ENCODE measurements around the gene ATXN1. TPM values are rescaled to one million over a fixed set of nuclear protein-coding genes. Genes with fewer than 3 reads are reported as not detected.
A peak's percentile ranks its signal among the peaks of the same experiment; 100 is the strongest.

ATXN1 gene
- total RNA-seq, 4 donors from 2014 or later: 24.9 to 48.0 (median 36.8) TPM

DNA sequence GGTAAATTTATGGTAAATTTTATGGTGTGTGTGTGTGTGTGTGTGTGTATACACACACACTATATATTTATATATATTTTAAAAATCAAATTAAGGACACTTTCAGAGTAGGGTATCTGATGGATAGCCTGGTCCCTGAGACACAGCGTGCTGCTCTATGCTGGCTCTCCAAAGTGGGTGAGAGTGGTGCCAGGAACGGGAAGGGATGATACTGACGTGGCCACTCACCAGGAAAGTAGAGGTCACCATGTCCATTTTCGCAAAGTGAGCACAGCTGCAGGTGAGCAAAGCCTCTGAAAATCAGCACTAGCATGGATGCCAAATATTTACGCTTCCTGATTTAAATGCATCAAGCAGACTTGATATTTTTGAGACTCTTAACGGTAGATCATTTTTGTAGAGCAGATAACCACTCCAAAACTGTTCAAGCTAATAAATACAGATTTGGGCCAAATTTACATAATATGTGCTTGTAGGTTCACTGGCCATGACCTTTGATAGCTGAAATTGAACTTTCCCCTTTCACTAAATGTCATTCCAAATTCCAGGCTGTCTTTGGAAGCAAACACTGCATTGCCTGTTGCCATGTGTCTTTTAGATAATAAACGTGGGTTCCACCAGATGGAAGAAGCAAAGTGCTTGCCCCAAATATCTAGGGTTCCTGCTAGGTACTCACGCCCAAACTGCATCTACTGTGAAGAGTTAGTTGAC lies 116.6 kb downstream of the ATXN1 start:
- Histone ChIP-seq H3K27ac (no peak overlapping the region), H3K9me3 (peaks cover 0 to 7% (median 2%) of the 10 kb centered on the region in 4 donors), H3K4me1 (peaks cover 0 to 6% (median 0%) of the 10 kb centered on the region in 4 donors), H3K4me3 (no peak overlapping the region), H3K36me3 (peaks cover 0 to 24% (median 0%) of the 10 kb centered on the region in 3 donors), H3K27me3 (no peaks in the 10 kb centered on the region)
- DNase-seq (ENCODE audit: low spot score in 2 of 2): no peak
- WGBS, 2 donors: 74 to 79% methylated on average over 8 of the region's 8 CpGs
- no peak for TF ChIP-seq EP300 (IDR thresholded peaks at IDR 0.05)
- no peak for TF ChIP-seq POLR2A (IDR thresholded peaks at IDR 0.05)
- TF ChIP-seq, protein P1, sequence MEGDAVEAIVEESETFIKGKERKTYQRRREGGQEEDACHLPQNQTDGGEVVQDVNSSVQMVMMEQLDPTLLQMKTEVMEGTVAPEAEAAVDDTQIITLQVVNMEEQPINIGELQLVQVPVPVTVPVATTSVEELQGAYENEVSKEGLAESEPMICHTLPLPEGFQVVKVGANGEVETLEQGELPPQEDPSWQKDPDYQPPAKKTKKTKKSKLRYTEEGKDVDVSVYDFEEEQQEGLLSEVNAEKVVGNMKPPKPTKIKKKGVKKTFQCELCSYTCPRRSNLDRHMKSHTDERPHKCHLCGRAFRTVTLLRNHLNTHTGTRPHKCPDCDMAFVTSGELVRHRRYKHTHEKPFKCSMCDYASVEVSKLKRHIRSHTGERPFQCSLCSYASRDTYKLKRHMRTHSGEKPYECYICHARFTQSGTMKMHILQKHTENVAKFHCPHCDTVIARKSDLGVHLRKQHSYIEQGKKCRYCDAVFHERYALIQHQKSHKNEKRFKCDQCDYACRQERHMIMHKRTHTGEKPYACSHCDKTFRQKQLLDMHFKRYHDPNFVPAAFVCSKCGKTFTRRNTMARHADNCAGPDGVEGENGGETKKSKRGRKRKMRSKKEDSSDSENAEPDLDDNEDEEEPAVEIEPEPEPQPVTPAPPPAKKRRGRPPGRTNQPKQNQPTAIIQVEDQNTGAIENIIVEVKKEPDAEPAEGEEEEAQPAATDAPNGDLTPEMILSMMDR (IDR thresholded peaks at IDR 0.05): no peak

DNA sequence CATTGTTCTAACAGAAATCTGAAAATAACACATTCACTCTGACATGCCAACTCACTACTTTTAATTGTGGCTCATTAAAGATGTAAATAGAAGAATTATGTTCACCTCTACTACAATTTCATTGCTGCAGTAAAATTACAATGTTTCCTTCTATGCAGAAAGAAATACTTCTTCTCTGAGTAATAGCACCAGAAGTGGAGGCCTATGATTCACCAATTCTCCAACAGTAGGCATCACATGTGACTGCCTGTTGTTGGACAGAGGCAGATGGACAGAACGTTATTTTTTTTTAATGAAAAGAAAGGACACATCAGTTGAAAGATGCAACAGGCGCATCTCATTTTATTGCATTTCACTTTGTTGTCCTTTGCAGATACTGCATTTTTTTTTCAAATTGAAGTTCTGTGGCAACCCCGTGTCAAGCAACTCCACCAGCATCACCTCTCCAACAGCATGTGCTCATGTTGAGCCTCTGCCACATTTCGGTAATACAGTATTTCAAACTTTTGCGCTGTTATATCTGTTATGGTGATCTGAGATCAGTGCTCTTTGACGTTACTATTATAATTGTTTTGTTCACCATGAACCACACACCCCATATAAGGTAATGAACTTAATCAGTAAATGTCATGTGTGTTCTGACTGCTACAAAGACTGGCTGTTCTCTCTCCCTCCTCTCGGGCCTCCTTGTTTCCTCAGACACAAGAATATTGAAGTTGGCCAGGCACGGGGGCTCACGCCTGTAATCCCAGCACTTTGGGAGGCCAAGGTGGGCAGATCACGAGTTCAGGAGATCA lies 121.4 kb downstream of the ATXN1 start:
- WGBS, 2 donors: 73 to 78% methylated on average over 10 of the region's 10 CpGs
- Histone ChIP-seq H3K4me1 (peaks cover 0 to 14% (median 2%) of the 10 kb centered on the region in 4 donors), H3K27me3 (no peaks in the 10 kb centered on the region), H3K9me3 (peaks cover 0 to 11% (median 2%) of the 10 kb centered on the region in 4 donors), H3K36me3 (peaks cover 0 to 33% (median 0%) of the 10 kb centered on the region in 3 donors), H3K27ac (peak overlapping the region in 1 of 4 donors; percentile 19), H3K4me3 (no peak overlapping the region)
- DNase-seq (ENCODE audit: low spot score in 2 of 2): no peak
- TF ChIP-seq, protein P1 (IDR thresholded peaks at IDR 0.05): no peak

DNA sequence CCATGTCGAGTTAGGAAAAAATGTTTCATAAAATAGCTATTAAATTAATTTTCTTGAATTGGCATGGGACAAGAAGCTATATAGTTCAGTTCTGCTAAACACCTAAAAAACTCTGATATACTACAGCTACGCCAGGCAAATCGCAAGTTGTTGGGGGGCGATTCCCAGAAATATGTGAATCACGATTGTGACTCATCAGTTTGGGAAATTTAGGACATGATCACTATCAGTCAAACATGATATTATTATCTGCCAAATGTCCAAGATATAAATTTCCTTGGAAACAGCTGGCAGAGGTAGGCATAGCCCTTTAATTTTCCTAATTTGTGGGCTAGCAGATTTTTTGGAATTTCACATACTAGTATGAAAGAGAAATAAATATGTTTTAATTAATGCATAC lies 123.6 kb downstream of the ATXN1 start:
- Histone ChIP-seq H3K4me3 (no peak overlapping the region), H3K9me3 (peaks cover 0 to 11% (median 2%) of the 10 kb centered on the region in 4 donors), H3K4me1 (peaks cover 0 to 16% (median 2%) of the 10 kb centered on the region in 4 donors), H3K27ac (no peak overlapping the region), H3K27me3 (no peaks in the 10 kb centered on the region), H3K36me3 (peaks cover 0 to 26% (median 0%) of the 10 kb centered on the region in 3 donors)
- 57 to 97% methylated on average over 5 of the region's 5 CpGs for WGBS, 2 donors
- DNase-seq (ENCODE audit: low spot score in 2 of 2): no peak
- TF ChIP-seq POLR2A (IDR thresholded peaks at IDR 0.05): no peak
- TF ChIP-seq, protein P1 (IDR thresholded peaks at IDR 0.05): no peak
- TF ChIP-seq EP300 (IDR thresholded peaks at IDR 0.05): no peak

DNA sequence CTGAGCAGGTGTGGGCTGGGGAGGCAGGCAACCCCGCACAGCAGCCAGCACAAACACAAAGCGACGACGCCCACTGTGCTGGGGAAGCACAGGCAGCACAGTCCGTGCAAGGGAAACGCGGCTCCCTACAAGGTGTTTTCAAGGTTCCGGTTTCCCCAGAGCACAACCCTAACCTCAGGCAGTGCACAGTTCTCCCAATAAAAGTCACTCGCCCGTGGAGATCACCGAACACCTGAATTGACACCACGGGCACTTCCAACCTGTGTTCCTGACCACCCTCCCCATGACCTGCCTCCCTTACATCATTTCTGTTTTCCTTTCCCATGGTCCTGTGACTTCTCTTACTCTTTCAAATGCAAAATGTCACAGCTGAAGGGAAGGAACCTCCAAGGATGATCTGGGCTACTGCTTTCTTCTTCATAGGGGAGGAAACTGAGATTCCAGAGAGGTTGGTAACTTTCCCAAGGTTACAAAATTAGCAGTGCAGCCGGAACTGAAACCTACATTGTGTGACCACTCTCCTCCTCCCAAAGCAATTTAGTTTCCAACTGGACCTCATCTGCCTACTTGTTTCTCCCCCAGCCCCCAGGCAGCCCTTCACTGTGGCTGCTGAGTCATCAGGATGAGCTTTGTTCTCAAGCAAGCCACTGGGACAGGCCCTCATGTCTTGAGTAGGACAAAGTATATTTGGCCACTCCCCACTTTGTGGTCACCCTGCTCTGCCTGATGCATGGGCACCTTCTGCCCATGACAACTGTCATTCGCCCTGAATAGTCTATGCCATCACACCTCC lies 125.3 kb downstream of the ATXN1 start:
- Histone ChIP-seq H3K4me3 (no peak overlapping the region), H3K36me3 (peaks cover 0 to 14% (median 0%) of the 10 kb centered on the region in 3 donors), H3K9me3 (peaks cover 0 to 6% (median 0%) of the 10 kb centered on the region in 4 donors), H3K27me3 (no peaks in the 10 kb centered on the region), H3K4me1 (peaks cover 0 to 16% (median 2%) of the 10 kb centered on the region in 4 donors), H3K27ac (no peak overlapping the region)
- DNase-seq (ENCODE audit: low spot score in 2 of 2): no peak
- WGBS, 2 donors: 62 to 68% methylated on average over 13 to 14 of the region's 14 CpGs
- TF ChIP-seq, protein P1 (IDR thresholded peaks at IDR 0.05): no peak
- TF ChIP-seq POLR2A (IDR thresholded peaks at IDR 0.05): no peak
- no peak for TF ChIP-seq EP300 (IDR thresholded peaks at IDR 0.05)
